Panc1 (cell line): ENCODE data around the gene IQCN.

ENCODE experiments used
- CTCF ChIP-seq: fragments of 450-650 bp; IDR thresholded peaks from 2 replicates; pipeline ENCODE4 v1.5.1; 2017; ENCODE audit warnings: mild to moderate bottlenecking
- POLR2AphosphoS5 ChIP-seq: IDR thresholded peaks from 2 replicates; pipeline ENCODE4 v1.6.1; 2012; ENCODE audit warnings: mild to moderate bottlenecking, low read depth, low read length, moderate library complexity

DNA sequence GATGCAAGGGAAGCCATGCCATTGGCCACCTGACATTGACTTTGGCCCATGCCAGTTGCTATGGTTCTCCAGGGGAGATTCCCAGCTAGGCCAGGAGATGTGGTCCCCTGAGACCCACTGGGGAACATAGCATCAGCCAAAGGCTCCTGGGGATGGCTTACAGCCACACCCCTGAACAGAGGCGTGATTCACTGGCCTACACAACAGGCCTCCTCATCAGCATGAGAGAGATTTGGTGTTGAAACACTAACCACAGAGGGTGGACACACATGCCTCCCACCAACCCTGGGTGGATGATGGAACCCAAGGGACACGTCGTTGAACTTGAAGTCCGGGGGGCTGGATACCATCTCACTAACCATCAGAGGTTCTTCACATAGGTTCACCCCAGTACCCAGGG, 14.4 kb downstream of the IQCN start:
- TF ChIP-seq CTCF: no peak
- TF ChIP-seq POLR2AphosphoS5: no peak
